H9 (cell line): ENCODE data around the gene SCT. TPM values are rescaled to one million over a fixed set of nuclear protein-coding genes. Genes with fewer than 3 reads are reported as not detected.

Experiments
- DNase-seq: peaks from one replicate; pipeline ENCODE4 v3.0.0-alpha.2; 2017
- H2AFZ ChIP-seq: one replicate; pipeline ENCODE4 v1.6.1; 2013; ENCODE audit warnings: mild to moderate bottlenecking, low read length, control low read depth, moderate library complexity
- H2AK5ac ChIP-seq: 2 replicates; pipeline ENCODE4 v1.6.1; 2013; ENCODE audit warnings: low read length, control low read depth, mixed read lengths; ENCODE audit not compliant: insufficient read length
- H2BK120ac ChIP-seq: one replicate; pipeline ENCODE4 v1.6.1; 2013; ENCODE audit warnings: low read depth, mild to moderate bottlenecking, low read length, control low read depth, inconsistent platforms; ENCODE audit not compliant: poor library complexity, severe bottlenecking
- H2BK12ac ChIP-seq: 2 replicates; pipeline ENCODE4 v1.6.1; 2013; ENCODE audit warnings: low read length, control low read depth, mixed read lengths, low read depth; ENCODE audit not compliant: insufficient read length
- H2BK15ac ChIP-seq: 2 replicates; pipeline ENCODE4 v1.6.1; 2013; ENCODE audit warnings: low read depth, low read length, control low read depth
- H2BK20ac ChIP-seq: one replicate; pipeline ENCODE4 v1.6.1; 2013; ENCODE audit warnings: low read depth, mild to moderate bottlenecking, low read length, control low read depth, inconsistent platforms; ENCODE audit not compliant: poor library complexity, severe bottlenecking
- H2BK5ac ChIP-seq: 2 replicates; pipeline ENCODE4 v1.6.1; 2013; ENCODE audit warnings: low read length, control low read depth, mixed read lengths; ENCODE audit not compliant: insufficient read length
- H3K14ac ChIP-seq: 2 replicates; pipeline ENCODE4 v1.6.1; 2013; ENCODE audit warnings: low read length, control low read depth; ENCODE audit not compliant: insufficient read depth
- H3K18ac ChIP-seq: 2 replicates; pipeline ENCODE4 v1.6.1; 2013; ENCODE audit warnings: low read depth, mild to moderate bottlenecking, mixed read lengths, low read length, control low read depth; ENCODE audit not compliant: insufficient read length
- H3K23ac ChIP-seq: 2 replicates; pipeline ENCODE4 v1.6.1; 2013; ENCODE audit warnings: low read length, control low read depth, mixed read lengths, low read depth; ENCODE audit not compliant: insufficient read length
- H3K23me2 ChIP-seq: 2 replicates; pipeline ENCODE4 v1.6.1; 2013; ENCODE audit warnings: low read depth, mild to moderate bottlenecking, mixed read lengths, low read length, control low read depth; ENCODE audit not compliant: insufficient read length, poor library complexity, severe bottlenecking
- H3K27ac ChIP-seq: 2 replicates; pipeline ENCODE4 v1.5.1; 2013; ENCODE audit warnings: low read length, control low read depth, mixed read lengths, low read depth; ENCODE audit not compliant: insufficient read length
- H3K27me3 ChIP-seq: 2 replicates; pipeline ENCODE4 v1.6.1; 2013; ENCODE audit warnings: low read length, control low read depth, inconsistent platforms; ENCODE audit not compliant: insufficient read depth
- H3K4ac ChIP-seq: 2 replicates; pipeline ENCODE4 v1.6.1; 2013; ENCODE audit warnings: low read depth, mild to moderate bottlenecking, control low read depth, inconsistent platforms, low read length, moderate library complexity
- H3K4me1 ChIP-seq: 2 replicates; pipeline ENCODE4 v1.6.1; 2013; ENCODE audit warnings: low read length, control low read depth, inconsistent platforms; ENCODE audit not compliant: insufficient read depth
- H3K4me2 ChIP-seq: 2 replicates; pipeline ENCODE4 v1.6.1; 2013; ENCODE audit warnings: low read length, control low read depth, mixed read lengths; ENCODE audit not compliant: insufficient read length, insufficient read depth
- H3K56ac ChIP-seq: 2 replicates; pipeline ENCODE4 v1.6.1; 2013; ENCODE audit warnings: low read depth, mild to moderate bottlenecking, mixed read lengths, low read length, control low read depth; ENCODE audit not compliant: insufficient read length
- H3K79me1 ChIP-seq: 2 replicates; pipeline ENCODE4 v1.6.1; 2013; ENCODE audit warnings: low read depth, mild to moderate bottlenecking, moderate library complexity, low read length, control low read depth, inconsistent platforms; ENCODE audit not compliant: insufficient read depth, poor library complexity, severe bottlenecking
- H3K79me2 ChIP-seq: 2 replicates; pipeline ENCODE4 v1.6.1; 2013; ENCODE audit warnings: low read length, control low read depth, inconsistent platforms; ENCODE audit not compliant: insufficient read depth
- H3K9ac ChIP-seq: 2 replicates; pipeline ENCODE4 v1.6.1; 2013; ENCODE audit warnings: low read length, control low read depth, mixed read lengths; ENCODE audit not compliant: insufficient read length; ENCODE audit errors: extremely low read depth
- H3K9me3 ChIP-seq: one replicate; pipeline ENCODE4 v1.6.1; 2013; ENCODE audit warnings: low read depth, low read length, inconsistent platforms; ENCODE audit not compliant: control insufficient read depth
- H3T11ph ChIP-seq: one replicate; pipeline ENCODE4 v1.6.1; 2013; ENCODE audit warnings: mild to moderate bottlenecking, low read length, control low read depth, inconsistent platforms
- H4K20me1 ChIP-seq: one replicate; pipeline ENCODE4 v1.6.1; 2013; ENCODE audit not compliant: control insufficient read depth, insufficient read length, insufficient read depth
- H4K5ac ChIP-seq: 2 replicates; pipeline ENCODE4 v1.6.1; 2013; ENCODE audit warnings: low read depth, mild to moderate bottlenecking, mixed read lengths, low read length, control low read depth; ENCODE audit not compliant: insufficient read length
- H4K8ac ChIP-seq: replicated peaks from 2 replicates; pipeline ENCODE4 v1.6.1; 2013; ENCODE audit warnings: low read length, control low read depth, mixed read lengths, low read depth; ENCODE audit not compliant: insufficient read length
- H4K91ac ChIP-seq: 2 replicates; pipeline ENCODE4 v1.6.1; 2013; ENCODE audit warnings: low read depth, mild to moderate bottlenecking, moderate library complexity, mixed read lengths, low read length, control low read depth; ENCODE audit not compliant: insufficient read length
- H3K27ac Mint-ChIP-seq, 3 experiments: 2 replicates in 2 of 3; 3 replicates in 1 of 3; pipeline ENCODE4 v1.8.0; 2020 to 2021; ENCODE audit warnings: mixed read lengths in 3 of 3, mild to moderate bottlenecking in 1 of 3, moderate library complexity in 1 of 3
- H3K27me3 Mint-ChIP-seq: 2 replicates; pipeline ENCODE4 v1.8.0; 2021; ENCODE audit warnings: low read depth, mild to moderate bottlenecking, moderate library complexity, mixed read lengths
- H3K36me3 Mint-ChIP-seq, 3 experiments: 2 replicates in 2 of 3; 3 replicates in 1 of 3; pipeline ENCODE4 v1.8.0; 2020 to 2021; ENCODE audit warnings: low read depth in 3 of 3, mixed read lengths in 3 of 3; ENCODE audit not compliant: insufficient read depth in 1 of 3
- H3K4me1 Mint-ChIP-seq, 2 experiments: 2 replicates each; pipeline ENCODE4 v1.8.0; 2020; ENCODE audit warnings: mixed read lengths in 2 of 2
- H3K4me3 Mint-ChIP-seq, 2 experiments: 2 replicates in 1 of 2; 3 replicates in 1 of 2; pipeline ENCODE4 v1.8.0; 2020 to 2021; ENCODE audit warnings: mild to moderate bottlenecking in 2 of 2, mixed read lengths in 2 of 2, moderate library complexity in 1 of 2
- H3K9me3 Mint-ChIP-seq, 2 experiments: 2 replicates in 1 of 2; 3 replicates in 1 of 2; pipeline ENCODE4 v1.8.0; 2020; ENCODE audit warnings: mild to moderate bottlenecking in 2 of 2, mixed read lengths in 2 of 2, moderate library complexity in 1 of 2
- WGBS: extraction: QIAGEN DNeasy Blood & Tissue Kit; methylation state at CpG from one replicate; pipeline ENCODE4 v1.1.7; 2013; ENCODE audit warnings: missing lambda C conversion rate, low lambda C conversion rate, mixed read lengths; ENCODE audit not compliant: insufficient read length; ENCODE audit errors: extremely low coverage; 5-methylcytosine and 5-hydroxymethylcytosine counted together
- total RNA-seq: library from RNA; stranded (reverse); gene quantifications from 2 replicates; pipeline ENCODE4 v1.2.1, GENCODE V29; 2021
- TF ChIP-seq, protein P1 (sequence below): fragments of 200-600 bp; sonication (generic); conservative IDR thresholded peaks from 3 replicates; pipeline ENCODE4 v1.8.0; 2021; ENCODE audit warnings: antibody characterized with exemption, mild to moderate bottlenecking

The SCT gene
- total RNA-seq, 1 experiment from 2014 or later: 1.8 TPM

DNA sequence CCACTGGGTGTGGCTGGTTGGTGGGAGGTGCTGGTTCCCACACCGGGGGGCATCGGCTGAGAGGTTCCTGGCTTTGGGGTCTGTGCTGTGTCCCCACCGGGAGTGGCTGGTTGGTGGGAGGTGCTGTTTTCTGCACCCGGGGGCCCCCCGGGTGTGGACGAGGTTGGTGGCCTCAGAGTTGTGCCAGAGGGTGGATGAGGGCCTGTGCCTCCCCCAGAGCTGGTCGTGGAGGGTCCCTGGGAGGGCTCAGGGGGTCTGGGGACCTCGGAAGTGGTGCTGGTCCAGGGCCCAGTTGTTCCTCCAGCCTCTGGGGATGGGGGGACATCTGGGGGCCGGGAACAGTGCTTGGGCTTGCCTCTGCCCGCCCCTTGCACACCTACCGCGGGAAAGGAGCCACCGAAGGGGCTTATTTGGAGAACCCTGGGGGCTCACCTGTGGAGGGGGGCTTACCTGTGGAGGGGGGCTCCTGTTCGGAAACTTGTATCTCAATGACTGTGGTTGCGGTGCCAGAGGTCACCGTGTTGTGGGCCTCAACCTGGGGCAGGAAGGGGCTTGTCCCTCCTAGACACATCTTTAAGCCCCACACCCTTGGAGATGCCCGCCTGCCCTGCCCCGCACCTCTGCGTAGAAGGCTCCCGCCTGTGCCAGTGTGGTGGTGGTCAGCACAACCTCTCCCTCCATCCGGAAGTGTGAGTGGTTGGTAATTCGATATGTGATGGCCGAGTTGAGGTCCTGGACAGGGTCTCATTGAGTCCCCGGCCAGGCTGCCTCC is 7.9 kb downstream of the SCT start:
- Histone ChIP-seq H4K20me1 (no peaks in the 10 kb centered on the region), H3T11ph (no peak overlapping the region), H3K9ac (no peak overlapping the region), H4K5ac (no peak overlapping the region), H2AFZ (no peak overlapping the region), H3K9me3 (no peaks in the 10 kb centered on the region), H4K91ac (no peak overlapping the region), H2BK120ac (no peak overlapping the region), H3K18ac (no peak overlapping the region), H3K79me2 (no peaks in the 10 kb centered on the region), H3K23me2 (peaks cover 4% of the 10 kb centered on the region), H3K27ac (no peak overlapping the region), H3K56ac (no peak overlapping the region), H2BK12ac (no peak overlapping the region), H2AK5ac (no peak overlapping the region), H4K8ac (no peak overlapping the region), H2BK15ac (no peak overlapping the region), H3K27me3 (no peaks in the 10 kb centered on the region), H2BK20ac (no peak overlapping the region), H3K23ac (no peak overlapping the region), H3K4me1 (no peaks in the 10 kb centered on the region), H3K4ac (no peak overlapping the region), H2BK5ac (no peak overlapping the region), H3K4me2 (no peak overlapping the region), H3K79me1 (no peaks in the 10 kb centered on the region), H3K14ac (no peak overlapping the region)
- TF ChIP-seq, protein P1, sequence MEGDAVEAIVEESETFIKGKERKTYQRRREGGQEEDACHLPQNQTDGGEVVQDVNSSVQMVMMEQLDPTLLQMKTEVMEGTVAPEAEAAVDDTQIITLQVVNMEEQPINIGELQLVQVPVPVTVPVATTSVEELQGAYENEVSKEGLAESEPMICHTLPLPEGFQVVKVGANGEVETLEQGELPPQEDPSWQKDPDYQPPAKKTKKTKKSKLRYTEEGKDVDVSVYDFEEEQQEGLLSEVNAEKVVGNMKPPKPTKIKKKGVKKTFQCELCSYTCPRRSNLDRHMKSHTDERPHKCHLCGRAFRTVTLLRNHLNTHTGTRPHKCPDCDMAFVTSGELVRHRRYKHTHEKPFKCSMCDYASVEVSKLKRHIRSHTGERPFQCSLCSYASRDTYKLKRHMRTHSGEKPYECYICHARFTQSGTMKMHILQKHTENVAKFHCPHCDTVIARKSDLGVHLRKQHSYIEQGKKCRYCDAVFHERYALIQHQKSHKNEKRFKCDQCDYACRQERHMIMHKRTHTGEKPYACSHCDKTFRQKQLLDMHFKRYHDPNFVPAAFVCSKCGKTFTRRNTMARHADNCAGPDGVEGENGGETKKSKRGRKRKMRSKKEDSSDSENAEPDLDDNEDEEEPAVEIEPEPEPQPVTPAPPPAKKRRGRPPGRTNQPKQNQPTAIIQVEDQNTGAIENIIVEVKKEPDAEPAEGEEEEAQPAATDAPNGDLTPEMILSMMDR: no peak
- no peak overlapping the region for H3K27ac Mint-ChIP-seq
- no peak overlapping the region for H3K4me3 Mint-ChIP-seq
- WGBS: no CpG with 5 or more reads among the region's 24 CpGs
- peaks cover 3 to 4% of the 10 kb centered on the region in 2 experiments; a peak in 2 of 4 replicates for H3K4me1 Mint-ChIP-seq
- H3K36me3 Mint-ChIP-seq: peaks cover 0 to 5% (median 0%) of the 10 kb centered on the region in 3 experiments; a peak in 2 of 7 replicates
- peaks cover 4% of the 10 kb centered on the region for H3K27me3 Mint-ChIP-seq
- DNase-seq: no peak
- H3K9me3 Mint-ChIP-seq: no peaks in the 10 kb centered on the region
